Measurements from ENCODE around the gene CDT1.

The CDT1 gene

DNA sequence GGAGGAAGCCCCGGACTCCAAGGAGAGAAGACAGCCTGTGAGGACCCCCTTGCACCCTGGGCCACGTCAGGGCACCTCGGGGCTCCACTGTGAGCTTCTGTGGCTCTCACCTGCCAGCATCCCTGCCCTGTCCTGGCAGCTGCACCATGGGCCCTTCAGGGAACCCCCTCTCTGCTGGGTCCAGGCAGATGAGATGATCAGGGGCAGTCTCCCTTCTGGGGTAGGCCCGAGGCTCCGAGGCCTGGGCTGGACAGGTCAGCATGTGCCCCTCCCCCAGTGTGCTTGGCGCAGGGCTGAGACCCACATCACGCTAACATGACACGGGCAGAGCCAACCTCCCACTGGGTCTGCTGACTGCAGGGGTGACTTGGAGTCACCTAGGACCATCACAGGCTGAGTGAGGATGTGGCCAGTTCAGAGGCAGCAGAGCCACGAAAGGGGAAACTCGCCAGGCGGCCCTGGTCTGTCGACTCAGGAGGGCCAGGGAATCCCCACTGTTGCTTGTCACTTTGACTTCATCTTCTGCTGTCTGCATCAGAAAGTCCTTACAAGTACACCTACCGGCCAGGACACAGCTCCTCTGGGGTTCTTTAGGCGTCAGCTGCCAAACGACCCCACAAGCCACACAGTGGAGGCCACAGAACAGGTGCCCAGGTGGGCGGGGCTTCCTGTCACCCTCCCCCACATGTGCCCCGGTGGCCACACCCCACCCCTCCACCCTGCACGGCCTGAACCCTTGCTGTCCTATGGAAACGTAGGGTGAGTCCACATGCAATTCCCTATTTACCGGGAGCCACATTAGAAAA is 50.9 kb downstream of the CDT1 start:
- no peak for TF ChIP-seq Cebpa-rat (IDR thresholded peaks at IDR 0.05)
- Histone ChIP-seq H3K36me3 (peaks cover 14 to 62% (median 35%) of the 10 kb centered on the region in 11 experiments; a peak in 21 of 22 replicates), H3K9ac (peak overlapping the region in 8 of 11 experiments; percentile 13 to 72 (median 62); a peak in 12 of 22 replicates), H4K20me1 (peaks cover 50 to 85% (median 66%) of the 10 kb centered on the region in 11 experiments; a peak in 21 of 22 replicates), H3K4me3 (peak overlapping the region in 3 of 10 experiments; percentile 92 to 98 (median 93); a peak in 2 of 20 replicates), H3K27me3 (no peaks in the 10 kb centered on the region), H3K4me1 (peaks cover 40 to 69% (median 54%) of the 10 kb centered on the region in 10 experiments), H3K9me3 (replicated peaks in 1 of 11) (no peaks in the 10 kb centered on the region), H3K4me2 (peak overlapping the region; percentile 86 to 100 (median 98)), H3K27ac (peak overlapping the region in 5 of 11 experiments; percentile 16 to 76 (median 41); a peak in 6 of 22 replicates)

DNA sequence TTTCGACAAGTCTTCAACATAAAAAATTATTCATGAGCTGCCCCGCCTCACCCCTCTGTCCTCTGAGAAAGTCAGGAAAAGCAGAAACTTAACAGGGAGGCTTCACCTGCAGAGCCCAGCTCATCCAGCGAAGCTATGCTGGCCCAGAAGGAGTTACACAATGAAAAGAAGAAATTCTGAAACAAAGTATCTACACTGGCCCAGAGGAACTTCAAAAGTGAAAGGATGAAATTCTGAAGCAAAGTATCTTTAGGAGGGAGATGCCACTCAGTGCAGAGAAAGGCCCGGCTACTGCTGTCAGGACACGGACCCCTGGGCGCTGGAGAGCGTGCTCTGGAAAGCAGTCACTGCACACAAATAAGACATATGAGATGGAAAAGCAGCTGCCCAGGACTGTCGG is 51.6 kb downstream of the CDT1 start:
- Histone ChIP-seq H3K27me3 (no peaks in the 10 kb centered on the region), H3K4me1 (peaks cover 46 to 75% (median 60%) of the 10 kb centered on the region in 10 experiments), H4K20me1 (peaks cover 47 to 84% (median 60%) of the 10 kb centered on the region in 11 experiments; a peak in 21 of 22 replicates), H3K36me3 (peaks cover 7 to 60% (median 29%) of the 10 kb centered on the region in 11 experiments; a peak in 21 of 22 replicates), H3K9ac (peak overlapping the region in 10 of 11 experiments; percentile 13 to 82 (median 73); a peak in 17 of 22 replicates), H3K27ac (peak overlapping the region in 7 of 11 experiments; percentile 16 to 76 (median 53); a peak in 8 of 22 replicates), H3K4me3 (peak overlapping the region in 7 of 10 experiments; percentile 65 to 100 (median 93); a peak in 11 of 20 replicates), H3K9me3 (replicated peaks in 1 of 11) (no peaks in the 10 kb centered on the region), H3K4me2 (peak overlapping the region; percentile 86 to 100 (median 98))
- TF ChIP-seq Cebpa-rat (IDR thresholded peaks at IDR 0.05) = no peak

DNA sequence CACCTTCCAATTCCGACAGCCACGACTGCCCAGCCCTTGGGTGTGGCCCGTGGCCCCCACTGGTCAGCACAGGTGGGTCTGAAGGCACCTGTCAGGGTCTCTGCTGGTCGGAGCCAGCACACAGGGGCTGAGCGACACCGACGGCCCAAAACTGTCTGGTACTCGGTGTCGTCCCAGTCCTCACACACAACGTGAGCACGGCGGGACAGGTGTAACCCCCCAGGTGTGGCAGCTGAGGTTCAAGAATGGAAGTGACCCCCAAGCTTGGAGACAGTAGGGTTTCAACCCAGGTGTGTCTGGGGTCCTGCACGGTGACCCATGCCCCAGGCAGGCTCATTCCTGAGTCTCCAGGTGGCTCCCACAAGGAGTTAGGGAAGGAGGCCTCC is 52.1 kb downstream of the CDT1 start:
- peaks cover 3 to 60% (median 29%) of the 10 kb centered on the region in 11 experiments; a peak in 20 of 22 replicates for H3K36me3 ChIP-seq
- H3K9ac ChIP-seq = peak overlapping the region; percentile 61 to 82 (median 74); a peak in 21 of 22 replicates
- peak overlapping the region; percentile 86 to 100 (median 98) for H3K4me2 ChIP-seq
- TF ChIP-seq Cebpa-rat (IDR thresholded peaks at IDR 0.05) = no peak
- peak overlapping the region; percentile 50 to 100 (median 90) for H3K4me3 ChIP-seq
- H4K20me1 ChIP-seq = peaks cover 42 to 84% (median 54%) of the 10 kb centered on the region in 11 experiments; a peak in 21 of 22 replicates
- no peaks in the 10 kb centered on the region for H3K27me3 ChIP-seq
- peak overlapping the region in 10 of 11 experiments; percentile 43 to 76 (median 62); a peak in 14 of 22 replicates for H3K27ac ChIP-seq
- no peaks in the 10 kb centered on the region for H3K9me3 ChIP-seq (replicated peaks in 1 of 11)
- H3K4me1 ChIP-seq = peaks cover 52 to 81% (median 66%) of the 10 kb centered on the region in 10 experiments

DNA sequence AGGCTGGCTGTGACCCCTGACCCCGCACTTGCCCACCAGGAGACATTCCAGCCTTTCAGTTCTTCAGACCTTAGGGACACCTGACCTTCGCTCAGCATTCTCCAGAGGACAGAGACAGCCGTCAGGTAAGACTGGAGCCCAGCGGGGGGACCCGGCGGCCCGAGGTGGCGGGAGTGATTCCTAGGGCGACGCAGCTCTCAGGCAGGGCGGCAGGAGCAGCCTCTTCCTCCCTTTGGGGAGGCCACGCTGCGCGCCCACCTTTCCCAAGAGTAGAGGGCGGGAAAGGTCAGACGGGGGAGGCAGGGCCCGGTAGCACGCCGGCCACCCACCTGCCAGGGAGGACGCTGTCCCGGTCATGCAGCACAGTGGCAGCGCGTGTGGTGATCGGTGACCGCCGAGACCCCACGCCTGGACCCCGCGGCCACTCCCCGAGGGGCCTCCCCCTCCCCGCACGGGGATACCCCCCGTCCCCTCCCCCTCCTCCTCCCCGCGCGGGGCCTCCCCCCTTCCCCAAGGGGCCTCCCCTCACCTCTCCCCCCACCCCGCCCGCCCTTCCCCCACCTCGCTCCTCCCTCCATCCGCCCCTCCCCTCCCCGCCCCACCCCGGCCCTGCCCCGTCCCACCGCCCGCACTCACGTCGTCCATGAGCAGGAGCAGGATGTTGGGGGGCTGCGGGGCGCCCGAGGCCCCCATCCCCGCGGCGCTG is 52.7 kb downstream of the CDT1 start:
- Histone ChIP-seq H3K9me3 (replicated peaks in 1 of 11) (no peaks in the 10 kb centered on the region), H3K4me2 (peak overlapping the region; percentile 86 to 100 (median 98)), H3K4me3 (peak overlapping the region; percentile 82 to 100 (median 92)), H3K27ac (peak overlapping the region in 10 of 11 experiments; percentile 80 to 98 (median 92); a peak in 20 of 22 replicates), H3K9ac (peak overlapping the region; percentile 84 to 99 (median 92)), H4K20me1 (peaks cover 37 to 84% (median 50%) of the 10 kb centered on the region in 11 experiments; a peak in 21 of 22 replicates), H3K36me3 (peaks cover 7 to 60% (median 29%) of the 10 kb centered on the region in 11 experiments; a peak in 21 of 22 replicates), H3K27me3 (no peaks in the 10 kb centered on the region), H3K4me1 (peaks cover 57 to 81% (median 70%) of the 10 kb centered on the region in 10 experiments)
- TF ChIP-seq Cebpa-rat (IDR thresholded peaks at IDR 0.05) = no peak

DNA sequence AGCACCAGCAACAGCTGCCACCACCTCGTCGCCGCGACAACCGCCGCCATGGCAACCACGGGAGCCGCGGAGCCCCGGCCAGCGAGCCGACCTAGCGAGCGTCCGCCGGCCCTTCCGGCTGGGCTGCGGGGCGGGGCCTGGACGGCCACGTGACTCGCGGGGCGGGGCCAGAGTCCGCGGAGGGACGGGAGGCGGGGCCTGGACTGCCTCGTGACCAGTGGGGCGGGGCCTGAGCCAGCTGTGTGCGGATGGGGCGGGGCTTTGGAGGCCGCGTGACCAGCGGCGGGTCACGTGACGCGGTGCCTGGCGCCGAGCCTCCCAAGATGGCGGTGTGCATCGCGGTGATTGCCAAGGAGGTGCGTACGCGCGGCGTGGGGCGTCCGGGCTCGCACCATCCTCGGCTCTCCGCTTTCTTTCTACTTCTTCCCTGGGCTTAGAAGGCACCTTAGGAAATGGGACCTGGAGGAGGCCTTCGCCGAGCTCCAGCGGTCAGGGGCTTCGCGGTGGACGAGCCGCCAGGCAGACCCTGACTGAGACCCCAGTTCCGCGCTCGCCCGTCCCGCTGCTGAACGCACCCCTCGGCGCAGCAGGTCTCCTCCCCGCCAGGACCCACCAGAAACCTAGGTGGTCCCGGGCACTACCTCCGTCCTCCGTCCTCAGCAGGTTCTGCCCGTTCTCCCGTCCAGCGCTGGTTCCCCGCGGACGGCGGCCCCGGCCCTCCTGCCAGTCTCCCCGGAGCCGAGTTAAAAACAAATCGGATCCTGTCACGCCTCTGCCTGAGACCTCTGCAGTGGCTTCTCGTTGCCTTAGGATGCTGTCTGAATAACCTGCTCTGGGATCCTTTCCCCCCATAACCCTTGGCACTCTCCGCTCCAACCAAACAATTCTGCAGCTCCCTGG is 53.5 kb downstream of the CDT1 start, which contains the start of the genes GALNS and TRAPPC2L:
TSS of gene GALNS (minus strand) at position 120 of the 900 bp plus-strand sequence. CDS start at position 50, 70 bp downstream.
TSS of gene TRAPPC2L (plus strand) at position 300 of the 900 bp plus-strand sequence. CDS start at position 324, 24 bp downstream.
- H3K9ac ChIP-seq = peak within 1 kb of the TSS; percentile 84 to 99 (median 92)
- no peaks in the 10 kb centered on the region for H3K9me3 ChIP-seq (replicated peaks in 1 of 11)
- H4K20me1 ChIP-seq = peaks cover 31 to 84% (median 42%) of the 10 kb centered on the region in 11 experiments; a peak in 21 of 22 replicates
- H3K27me3 ChIP-seq = no peaks in the 10 kb centered on the region
- peaks cover 63 to 82% (median 75%) of the 10 kb centered on the region in 10 experiments for H3K4me1 ChIP-seq
- H3K36me3 ChIP-seq = peaks cover 14 to 60% (median 30%) of the 10 kb centered on the region in 11 experiments
- H3K27ac ChIP-seq = peak within 1 kb of the TSS; percentile 53 to 98 (median 91); a peak in 21 of 22 replicates
- TF ChIP-seq Cebpa-rat (IDR thresholded peaks at IDR 0.05) = no peak
- H3K4me3 ChIP-seq = peak within 1 kb of the TSS; percentile 82 to 100 (median 92)
- H3K4me2 ChIP-seq = peak within 1 kb of the TSS; percentile 91 to 100 (median 98)

DNA sequence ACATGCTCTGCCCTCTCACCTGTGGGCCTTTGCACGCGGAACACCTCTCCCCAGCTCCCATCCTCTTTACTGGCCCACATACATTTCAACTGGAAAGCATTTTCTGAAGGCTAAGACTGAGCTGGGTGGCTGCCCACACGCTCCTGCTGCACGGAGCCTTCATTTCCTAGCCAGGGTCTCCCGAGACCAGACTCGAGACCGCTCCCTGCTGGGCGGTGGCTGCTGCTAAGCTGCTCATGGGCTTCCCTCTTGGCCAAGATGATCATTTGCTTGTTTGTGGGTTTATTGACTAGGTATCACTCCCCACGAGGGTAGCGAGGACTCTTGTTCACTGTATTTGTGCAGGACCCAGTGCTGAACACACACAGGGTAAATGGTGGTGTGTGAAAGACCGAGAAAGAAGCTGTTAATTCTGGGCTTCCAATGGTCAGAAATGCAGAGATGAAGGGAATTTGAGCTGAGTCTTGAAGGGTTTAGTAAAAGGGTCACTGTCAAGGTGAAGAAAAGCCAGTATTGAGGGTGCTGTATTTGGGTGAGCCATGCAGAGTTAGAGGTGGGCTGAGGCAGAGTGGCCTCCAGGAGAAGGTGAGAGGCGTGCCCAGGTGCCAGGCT is 54.2 kb downstream of the CDT1 start:
- TF ChIP-seq Cebpa-rat (IDR thresholded peaks at IDR 0.05) = no peak
- peak overlapping the region; percentile 87 to 99 (median 91) for H3K4me2 ChIP-seq
- H4K20me1 ChIP-seq = peaks cover 29 to 84% (median 34%) of the 10 kb centered on the region in 11 experiments; a peak in 21 of 22 replicates
- peaks cover 22 to 60% (median 38%) of the 10 kb centered on the region in 11 experiments for H3K36me3 ChIP-seq
- H3K27ac ChIP-seq = peak overlapping the region in 10 of 11 experiments; percentile 80 to 98 (median 92); a peak in 21 of 22 replicates
- no peaks in the 10 kb centered on the region for H3K9me3 ChIP-seq (replicated peaks in 1 of 11)
- peak overlapping the region; percentile 84 to 99 (median 92) for H3K9ac ChIP-seq
- H3K4me1 ChIP-seq = peaks cover 65 to 82% (median 75%) of the 10 kb centered on the region in 10 experiments
- peak overlapping the region; percentile 82 to 100 (median 92) for H3K4me3 ChIP-seq
- no peaks in the 10 kb centered on the region for H3K27me3 ChIP-seq

Data from BLaER1 treated with 17β-estradiol and CSF1 and Interleukin-3, amounts not matched to agents 10 nM and 100 nM (cell line).